ENCODE measurements around the gene FCN1.

DNA sequence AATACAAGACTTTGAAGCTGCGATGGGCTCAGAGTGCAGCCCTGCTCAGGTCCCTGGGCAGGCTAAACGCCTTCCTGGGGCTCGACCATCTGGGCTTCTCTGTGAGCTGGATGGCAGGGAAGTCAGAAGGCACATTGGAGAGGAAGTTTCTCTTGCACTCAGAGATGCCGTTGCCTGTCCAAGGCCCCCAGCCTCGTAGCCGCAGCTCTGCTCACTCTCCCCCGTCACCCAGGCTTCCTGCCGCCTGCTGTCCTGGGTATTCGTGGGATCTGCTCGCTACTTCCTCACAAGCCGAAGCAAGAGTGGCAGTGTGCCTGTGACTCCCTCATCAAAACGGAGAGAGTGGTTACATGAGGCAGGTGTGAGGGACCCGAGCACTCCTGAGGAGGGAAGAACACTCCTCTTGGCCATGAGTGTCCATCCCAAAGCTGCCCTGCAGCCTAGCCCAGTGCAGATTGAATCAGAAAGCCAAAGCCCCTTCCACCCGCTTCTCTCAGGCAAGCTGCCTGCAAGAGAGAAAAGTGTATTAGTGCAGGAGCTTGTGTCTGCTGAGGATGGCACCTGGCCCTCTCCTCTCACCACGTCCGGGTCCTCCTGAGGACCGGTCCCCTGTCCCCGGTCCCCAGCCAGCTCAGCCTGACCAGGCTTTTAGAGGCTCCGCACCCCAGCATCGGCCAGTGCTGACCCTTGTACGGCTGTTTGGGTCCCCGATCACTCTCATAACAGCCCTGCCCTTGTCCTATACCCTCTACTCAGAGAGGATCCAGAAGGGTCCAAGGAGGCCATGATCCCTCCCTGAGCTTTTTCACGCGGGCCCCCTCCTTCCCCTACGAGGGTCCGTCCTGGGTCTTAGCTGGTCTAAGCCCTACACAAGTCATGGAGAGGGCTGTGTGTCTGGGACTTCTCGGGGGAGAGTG, 29.8 kb downstream of the FCN1 start:
- TF ChIP-seq POLR2A (IDR thresholded peaks at IDR 0.05; ENCODE audit: extremely low read depth, insufficient read length), result no peak
- TF ChIP-seq, protein P1, sequence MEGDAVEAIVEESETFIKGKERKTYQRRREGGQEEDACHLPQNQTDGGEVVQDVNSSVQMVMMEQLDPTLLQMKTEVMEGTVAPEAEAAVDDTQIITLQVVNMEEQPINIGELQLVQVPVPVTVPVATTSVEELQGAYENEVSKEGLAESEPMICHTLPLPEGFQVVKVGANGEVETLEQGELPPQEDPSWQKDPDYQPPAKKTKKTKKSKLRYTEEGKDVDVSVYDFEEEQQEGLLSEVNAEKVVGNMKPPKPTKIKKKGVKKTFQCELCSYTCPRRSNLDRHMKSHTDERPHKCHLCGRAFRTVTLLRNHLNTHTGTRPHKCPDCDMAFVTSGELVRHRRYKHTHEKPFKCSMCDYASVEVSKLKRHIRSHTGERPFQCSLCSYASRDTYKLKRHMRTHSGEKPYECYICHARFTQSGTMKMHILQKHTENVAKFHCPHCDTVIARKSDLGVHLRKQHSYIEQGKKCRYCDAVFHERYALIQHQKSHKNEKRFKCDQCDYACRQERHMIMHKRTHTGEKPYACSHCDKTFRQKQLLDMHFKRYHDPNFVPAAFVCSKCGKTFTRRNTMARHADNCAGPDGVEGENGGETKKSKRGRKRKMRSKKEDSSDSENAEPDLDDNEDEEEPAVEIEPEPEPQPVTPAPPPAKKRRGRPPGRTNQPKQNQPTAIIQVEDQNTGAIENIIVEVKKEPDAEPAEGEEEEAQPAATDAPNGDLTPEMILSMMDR (IDR thresholded peaks at IDR 0.05; ENCODE audit: low read depth, low read length), result no peak
- TF ChIP-seq, protein P2, sequence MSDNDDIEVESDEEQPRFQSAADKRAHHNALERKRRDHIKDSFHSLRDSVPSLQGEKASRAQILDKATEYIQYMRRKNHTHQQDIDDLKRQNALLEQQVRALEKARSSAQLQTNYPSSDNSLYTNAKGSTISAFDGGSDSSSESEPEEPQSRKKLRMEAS (IDR thresholded peaks at IDR 0.05; ENCODE audit: low read depth, low read length), result no peak; the same call in 1 of the 2 replicates

All from NB4 (cell line).